ENCODE results near the gene EDRF1. TPM values are rescaled to one million over a fixed set of nuclear protein-coding genes. Genes with fewer than 3 reads are reported as not detected.
"Not testable (repeated sequence)": the region's sequence is repeated elsewhere in the genome, so short reads cannot be mapped to it uniquely, and the experiment has no call there.

EDRF1 gene
- total RNA-seq (2014; rRNA removed; shearing (Covaris generic)), result 19.8 and 30.2 TPM in 2 replicates

- peak; percentile 98 for DNase-seq (ENCODE audit: low read depth)
These were observed at the start of gene EDRF1 for GRCh38 chr10:125719173-125720001. EDRF1 (plus strand) TSS chr10:125719709; CDS start chr10:125719808, 99 bp downstream.

GRCh38 chr10:125672884-125673283 is 46.6 kb upstream of the EDRF1 start:
- DNase-seq (ENCODE audit: low read depth), result no peak

- DNase-seq (ENCODE audit: low read depth), result no peak
These were observed 40.1 kb upstream of the EDRF1 start for GRCh38 chr10:125679436-125679835.

GRCh38 chr10:125683063-125683462 is 36.4 kb upstream of the EDRF1 start, which contains the start of gene TEX36:
TEX36 (minus strand) TSS chr10:125683163; CDS start chr10:125682989, 174 bp downstream.
- DNase-seq (ENCODE audit: low read depth), result no peak

GRCh38 chr10:125683821-125684220 is 35.7 kb upstream of the EDRF1 start:
- no peak for DNase-seq (ENCODE audit: low read depth)

GRCh38 chr10:125684581-125684980 is 34.9 kb upstream of the EDRF1 start:
- DNase-seq (ENCODE audit: low read depth), result no peak

GRCh38 chr10:125687507-125688185 is 31.9 kb upstream of the EDRF1 start:
- DNase-seq (ENCODE audit: low read depth), result no peak

- no peak for DNase-seq (ENCODE audit: low read depth)
These were observed 29.4 kb upstream of the EDRF1 start for GRCh38 chr10:125689955-125690569.

- DNase-seq (ENCODE audit: low read depth), result peak; percentile 91
These were observed 28.1 kb upstream of the EDRF1 start for GRCh38 chr10:125691160-125691981.

- peak; percentile 75 for DNase-seq (ENCODE audit: low read depth)
These were observed 27.3 kb upstream of the EDRF1 start for GRCh38 chr10:125692196-125692595.

GRCh38 chr10:125692601-125693523 is 26.6 kb upstream of the EDRF1 start:
- peak; percentile 73 for DNase-seq (ENCODE audit: low read depth)

GRCh38 chr10:125693524-125693847 is 26.0 kb upstream of the EDRF1 start:
- DNase-seq (ENCODE audit: low read depth), result no peak

GRCh38 chr10:125694883-125695282 is 24.6 kb upstream of the EDRF1 start:
- peak; percentile 91 for DNase-seq (ENCODE audit: low read depth)

GRCh38 chr10:125696884-125697283 is 22.6 kb upstream of the EDRF1 start:
- not testable (repeated sequence) for DNase-seq (ENCODE audit: low read depth)

GRCh38 chr10:125698481-125698998 is 21.0 kb upstream of the EDRF1 start:
- no peak for DNase-seq (ENCODE audit: low read depth)

- DNase-seq (ENCODE audit: low read depth), result no peak
These were observed 19.9 kb upstream of the EDRF1 start for GRCh38 chr10:125699562-125700143.

- DNase-seq (ENCODE audit: low read depth), result no peak
These were observed 19.1 kb upstream of the EDRF1 start for GRCh38 chr10:125700355-125700911.

- DNase-seq (ENCODE audit: low read depth), result peak; percentile 86
These were observed 11.7 kb upstream of the EDRF1 start for GRCh38 chr10:125707541-125708468.

Data from M059J (cell line).